Spleen (tissue), 11 donors: ENCODE measurements around the gene NFAT5. TPM values are rescaled to one million over a fixed set of nuclear protein-coding genes. Genes with fewer than 3 reads are reported as not detected.

ENCODE experiments used
- DNase-seq: peaks from one replicate; pipeline ENCODE4 v3.0.0-alpha.2; 2020
- H3K27ac ChIP-seq, 8 donors: fragments of 200-600 bp; sonication (generic) in 7 of 8; 1 replicate in 4 of 8; 2 replicates in 4 of 8; pipeline versions ENCODE4 v1.5.0 to v1.8.0; 2016 to 2021; ENCODE audit warnings: inconsistent platforms in 4 of 8, mild to moderate bottlenecking in 4 of 8, moderate library complexity in 1 of 8
- H3K27me3 ChIP-seq, 7 donors: fragments of 200-600 bp; sonication (generic) in 6 of 7; replicated peaks in 1 of 7; 1 replicate in 4 of 7; 2 replicates in 3 of 7; pipeline versions ENCODE4 v1.5.0 to v1.8.0; 2016 to 2021; ENCODE audit warnings: inconsistent platforms in 3 of 7, mild to moderate bottlenecking in 1 of 7
- H3K36me3 ChIP-seq, 6 donors: fragments of 200-600 bp; sonication (generic) in 5 of 6; 1 replicate in 4 of 6; 2 replicates in 2 of 6; pipeline versions ENCODE4 v1.5.0 to v1.8.0; 2016 to 2021; ENCODE audit warnings: inconsistent platforms in 2 of 6
- H3K4me1 ChIP-seq, 6 donors: fragments of 200-600 bp; sonication (generic) in 5 of 6; 1 replicate in 3 of 6; 2 replicates in 3 of 6; pipeline versions ENCODE4 v1.5.0 to v1.8.0; 2016 to 2021; ENCODE audit warnings: inconsistent platforms in 3 of 6
- H3K4me3 ChIP-seq, 8 donors: fragments of 200-600 bp; sonication (generic) in 7 of 8; 1 replicate in 4 of 8; 2 replicates in 4 of 8; pipeline versions ENCODE4 v1.5.0 to v1.8.0; 2016 to 2021; ENCODE audit warnings: inconsistent platforms in 4 of 8, mild to moderate bottlenecking in 4 of 8, moderate library complexity in 2 of 8
- H3K9me3 ChIP-seq, 8 donors: fragments of 200-600 bp; sonication (generic) in 7 of 8; 1 replicate in 4 of 8; 2 replicates in 4 of 8; pipeline versions ENCODE4 v1.5.0 to v1.8.0; 2016 to 2021; ENCODE audit warnings: inconsistent platforms in 4 of 8
- POLR2A ChIP-seq, 3 donors: fragments of 450-650 bp; IDR thresholded peaks; one replicate each; pipeline ENCODE4 v1.5.1; 2017; ENCODE audit warnings: antibody characterized with exemption in 3 of 3, mild to moderate bottlenecking in 1 of 3
- POLR2AphosphoS5 ChIP-seq, 3 donors: sonication (generic); formaldehyde crosslinking; IDR thresholded peaks; one replicate each; pipeline ENCODE4 v1.5.1; 2017; ENCODE audit warnings: antibody characterized with exemption in 3 of 3
- WGBS, 5 donors: extraction: QIAGEN DNeasy Blood & Tissue Kit in 3 of 5; methylation state at CpG; one replicate each; pipeline versions ENCODE4 v1.1.5 to v1.1.7; 2013 to 2018; 5-methylcytosine and 5-hydroxymethylcytosine counted together
- intact Hi-C: fragments of 100-400 bp; cut with DNase I; formaldehyde crosslinking; loops from one replicate; pipeline ENCODE4 v1.15.0; 2023; ENCODE audit warnings: low total_unique reads
- polyA plus RNA-seq, 3 donors: library from polyadenylated mRNA; stranded (reverse); fragments of 200-250 nt; gene quantifications; one replicate each; pipeline ENCODE4 v1.2.1, GENCODE V29; 2013
- total RNA-seq, 7 donors: library from RNA; depleted of rRNA in 3 of 7; stranded (reverse); fragments of >200 nt in 3 of 7; fragmentation: NEBNext Ultra II Directional in 4 of 7; extraction: Animal tissue kit (Norgen Biotek cat#: 25700) in 4 of 7; gene quantifications; one replicate each; pipeline versions ENCODE4 v1.1.0 to v1.2.1, GENCODE V29; 2016 to 2021
- TF ChIP-seq, protein P1 (sequence below), 11 experiments: fragments of 200-600 bp in 7 of 11; fragments of 450-650 bp in 4 of 11; sonication (generic) in 4 of 11; IDR thresholded peaks in 8 of 11; conservative IDR thresholded peaks in 3 of 11; 1 replicate in 7 of 11; 2 replicates in 4 of 11; pipeline versions ENCODE4 v1.4.0 to v1.8.0; 2016 to 2021; ENCODE audit warnings: antibody characterized with exemption in 11 of 11, inconsistent platforms in 4 of 11, mild to moderate bottlenecking in 1 of 11
- donor health status: healthy with polysubstance abuse.
- donor health status: DM: no; HTN: no; CAD: no; lungs with moderate emphysema.
- donor health status: DM: no; HTN: no; CAD: no.
- donor health status: Bipolar disorder and iron deficiency.
- donor health status: healthy.
- donor health status: DM: no; HTN: no; CAD: no.
- donor health status: DM: yes; HTN: yes; CAD: no.

Gene NFAT5
- total and polyA plus RNA-seq, 10 donors = 0.79 to 96.8 (median 54.5) TPM

DNA sequence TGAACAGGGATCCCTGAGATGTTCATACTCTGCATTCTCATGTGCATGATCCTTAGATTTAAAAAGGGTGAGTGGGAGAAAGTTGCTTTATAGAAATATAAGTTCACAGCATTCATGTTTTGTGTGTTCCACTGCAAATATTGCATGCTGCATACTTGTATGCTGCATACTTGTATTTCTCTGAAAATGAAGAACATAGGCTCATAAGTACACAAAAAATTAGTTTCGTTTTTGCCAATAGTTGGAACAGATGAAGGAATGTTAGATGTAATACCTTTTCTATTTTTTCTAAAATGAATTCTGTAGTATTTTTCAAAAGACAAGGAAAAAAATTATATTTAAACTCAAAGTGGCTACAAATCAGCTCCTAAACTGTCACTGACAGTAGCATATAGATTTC is 79.0 kb downstream of the NFAT5 start:
- Histone ChIP-seq H3K4me3 (no peak overlapping the region), H3K27me3 (no peaks in the 10 kb centered on the region), H3K9me3 (no peaks in the 10 kb centered on the region), H3K4me1 (peaks cover 0 to 11% (median 5%) of the 10 kb centered on the region in 6 donors), H3K36me3 (peaks cover 0 to 33% (median 23%) of the 10 kb centered on the region in 6 donors), H3K27ac (no peak overlapping the region)
- WGBS, 5 donors = 30 to 47% (median 38%) methylated on average over 1 of the region's 1 CpG
- DNase-seq = no peak
- intact Hi-C loops = no loop called here
- TF ChIP-seq, protein P1, sequence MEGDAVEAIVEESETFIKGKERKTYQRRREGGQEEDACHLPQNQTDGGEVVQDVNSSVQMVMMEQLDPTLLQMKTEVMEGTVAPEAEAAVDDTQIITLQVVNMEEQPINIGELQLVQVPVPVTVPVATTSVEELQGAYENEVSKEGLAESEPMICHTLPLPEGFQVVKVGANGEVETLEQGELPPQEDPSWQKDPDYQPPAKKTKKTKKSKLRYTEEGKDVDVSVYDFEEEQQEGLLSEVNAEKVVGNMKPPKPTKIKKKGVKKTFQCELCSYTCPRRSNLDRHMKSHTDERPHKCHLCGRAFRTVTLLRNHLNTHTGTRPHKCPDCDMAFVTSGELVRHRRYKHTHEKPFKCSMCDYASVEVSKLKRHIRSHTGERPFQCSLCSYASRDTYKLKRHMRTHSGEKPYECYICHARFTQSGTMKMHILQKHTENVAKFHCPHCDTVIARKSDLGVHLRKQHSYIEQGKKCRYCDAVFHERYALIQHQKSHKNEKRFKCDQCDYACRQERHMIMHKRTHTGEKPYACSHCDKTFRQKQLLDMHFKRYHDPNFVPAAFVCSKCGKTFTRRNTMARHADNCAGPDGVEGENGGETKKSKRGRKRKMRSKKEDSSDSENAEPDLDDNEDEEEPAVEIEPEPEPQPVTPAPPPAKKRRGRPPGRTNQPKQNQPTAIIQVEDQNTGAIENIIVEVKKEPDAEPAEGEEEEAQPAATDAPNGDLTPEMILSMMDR (IDR thresholded peaks at IDR 0.05 in 8 of 11, conservative IDR thresholded peaks at IDR 0.05 in 3 of 11) = no peak
- TF ChIP-seq POLR2AphosphoS5 (IDR thresholded peaks at IDR 0.05) = no peak
- no peak for TF ChIP-seq POLR2A (IDR thresholded peaks at IDR 0.05)

DNA sequence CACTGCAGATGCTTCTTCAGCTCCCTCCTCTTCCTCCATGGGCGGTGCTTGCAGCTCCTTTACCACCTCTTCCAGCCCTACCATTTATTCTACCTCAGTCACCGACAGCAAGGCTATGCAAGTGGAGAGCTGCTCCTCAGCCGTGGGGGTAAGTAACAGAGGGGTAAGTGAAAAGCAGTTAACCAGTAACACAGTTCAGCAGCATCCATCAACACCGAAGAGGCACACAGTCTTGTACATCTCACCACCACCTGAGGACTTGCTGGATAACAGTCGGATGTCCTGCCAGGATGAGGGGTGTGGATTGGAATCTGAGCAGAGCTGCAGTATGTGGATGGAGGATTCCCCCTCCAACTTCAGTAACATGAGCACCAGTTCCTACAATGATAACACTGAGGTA is 81.3 kb downstream of the NFAT5 start:
- peaks cover 0 to 56% (median 34%) of the 10 kb centered on the region in 6 donors for H3K36me3 ChIP-seq
- WGBS, 5 donors = 95 to 99% (median 97%) methylated on average over 5 of the region's 5 CpGs
- no peaks in the 10 kb centered on the region for H3K27me3 ChIP-seq
- intact Hi-C loops = no loop called here
- TF ChIP-seq, protein P1 (IDR thresholded peaks at IDR 0.05 in 8 of 11, conservative IDR thresholded peaks at IDR 0.05 in 3 of 11) = no peak
- no peaks in the 10 kb centered on the region for H3K9me3 ChIP-seq
- no peak for DNase-seq
- no peak overlapping the region for H3K27ac ChIP-seq
- peaks cover 0 to 11% (median 5%) of the 10 kb centered on the region in 6 donors for H3K4me1 ChIP-seq
- no peak overlapping the region for H3K4me3 ChIP-seq

DNA sequence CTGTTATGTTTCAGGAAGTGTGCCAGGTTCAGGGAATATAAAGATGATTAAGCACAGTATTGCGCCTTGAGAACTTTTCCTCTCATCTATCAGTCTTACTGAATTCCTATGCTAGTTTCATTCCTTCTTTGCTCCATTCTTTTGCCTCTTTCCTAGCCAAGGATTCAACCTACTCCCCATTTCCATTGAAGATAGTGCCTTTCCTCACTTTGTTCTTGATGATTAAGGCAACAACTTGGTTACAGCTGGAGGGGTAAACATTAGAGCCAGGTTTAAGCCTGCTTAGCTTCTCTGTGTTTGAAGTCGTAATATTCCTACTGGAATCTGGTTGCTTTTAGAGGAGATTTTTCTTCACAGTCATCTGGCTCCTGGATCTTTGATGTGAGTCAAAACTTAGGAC is 85.5 kb downstream of the NFAT5 start:
- Histone ChIP-seq H3K4me1 (no peaks in the 10 kb centered on the region), H3K36me3 (peaks cover 3 to 98% (median 63%) of the 10 kb centered on the region in 6 donors), H3K4me3 (no peak overlapping the region), H3K9me3 (no peaks in the 10 kb centered on the region), H3K27me3 (no peaks in the 10 kb centered on the region), H3K27ac (no peak overlapping the region)
- TF ChIP-seq POLR2AphosphoS5 (IDR thresholded peaks at IDR 0.05) (no peak), POLR2A (IDR thresholded peaks at IDR 0.05) (no peak)
- TF ChIP-seq, protein P1 (IDR thresholded peaks at IDR 0.05 in 8 of 11, conservative IDR thresholded peaks at IDR 0.05 in 3 of 11) = no peak
- 91 to 100% (median 97%) methylated on average over 2 of the region's 2 CpGs for WGBS, 5 donors
- intact Hi-C loops = no loop called here
- no peak for DNase-seq

DNA sequence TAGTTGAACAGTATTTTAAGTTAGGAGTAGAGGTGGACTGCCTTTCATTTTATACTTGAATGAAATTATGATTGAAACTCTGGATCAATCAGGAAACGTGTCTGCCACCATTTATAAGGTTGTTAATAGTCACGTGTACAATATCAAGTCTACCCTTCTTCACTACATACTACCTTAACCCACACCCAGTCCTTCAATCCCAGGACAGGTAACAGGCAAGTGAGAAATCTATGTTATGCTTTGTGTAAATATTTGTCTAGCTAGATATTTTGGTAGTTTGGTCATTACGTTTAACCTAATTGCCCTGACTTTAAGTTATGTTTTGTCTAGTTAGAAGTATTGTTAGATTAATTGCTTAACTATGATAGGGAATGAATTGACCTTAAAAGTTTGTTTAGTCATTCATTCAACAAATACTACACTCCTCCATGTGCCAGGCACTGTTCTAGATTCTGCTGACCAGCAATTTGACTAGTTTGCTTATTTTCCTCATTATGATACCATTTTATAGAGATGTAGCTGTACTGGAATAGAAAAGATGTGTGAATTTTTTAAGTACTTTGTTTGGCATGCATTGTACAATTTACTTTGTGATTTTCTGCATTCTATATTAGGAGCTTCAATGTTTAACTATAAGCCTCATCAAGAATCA is 88.6 kb downstream of the NFAT5 start:
- 91 to 97% (median 94%) methylated on average over 3 of the region's 3 CpGs for WGBS, 5 donors
- intact Hi-C loops = no loop called here
- TF ChIP-seq POLR2A (IDR thresholded peaks at IDR 0.05) (no peak), POLR2AphosphoS5 (IDR thresholded peaks at IDR 0.05) (no peak)
- TF ChIP-seq, protein P1 (IDR thresholded peaks at IDR 0.05 in 8 of 11, conservative IDR thresholded peaks at IDR 0.05 in 3 of 11) = no peak
- no peak overlapping the region for H3K4me3 ChIP-seq
- H3K36me3 ChIP-seq = peaks cover 3 to 100% (median 63%) of the 10 kb centered on the region in 6 donors
- no peaks in the 10 kb centered on the region for H3K4me1 ChIP-seq
- no peaks in the 10 kb centered on the region for H3K27me3 ChIP-seq
- DNase-seq = no peak
- H3K27ac ChIP-seq = no peak overlapping the region
- no peaks in the 10 kb centered on the region for H3K9me3 ChIP-seq
